Endothelial cell of umbilical vein (primary cell): Measurements from ENCODE around the gene CTF1. TPM values are rescaled to one million over a fixed set of nuclear protein-coding genes. Genes with fewer than 3 reads are reported as not detected.

Experiments used
- Bru-seq: library from RNA; stranded (reverse); fragments of 400-500 nt; gene quantifications from one replicate; lab custom pipeline; 2021; lab: Mats Ljungman, UMichigan
- BruChase-seq, 2 experiments: library from RNA; stranded (reverse); fragments of 400-500 nt; gene quantifications; one replicate each; lab custom pipeline; 2021; lab: Mats Ljungman, UMichigan
- BruUV-seq: library from RNA; stranded (reverse); fragments of 400-500 nt; replicated peaks from 2 replicates; lab custom pipeline; 2021; lab: Mats Ljungman, UMichigan
- CTCF ChIA-PET: fragments of 300-600, 350-600 bp; sonication (Branson Sonifier 250); formaldehyde crosslinking; loops from one replicate; lab custom pipeline; 2021; ENCODE audit warnings: antibody characterized with exemption, inconsistent platforms; lab: Charles Lee
- POLR2A ChIA-PET: fragments of 300-600, 350-600 bp; sonication (Branson Sonifier 250); formaldehyde crosslinking; loops from one replicate; lab custom pipeline; 2021; ENCODE audit warnings: antibody characterized with exemption, inconsistent platforms; lab: Charles Lee
- DNase-seq: peaks from one replicate; pipeline ENCODE4 v3.0.0-alpha.2; 2011; ENCODE audit warnings: low read depth, low spot score
- FAIRE-seq: peaks from 2 replicates; lab custom pipeline; 2011; peaks lifted over from hg19 to GRCh38; lab: Jason Lieb, UNC
- H2AFZ ChIP-seq: 2 replicates; pipeline ENCODE4 v1.6.0; 2012; ENCODE audit warnings: low read depth, low read length, control low read depth, inconsistent platforms
- H3K27ac ChIP-seq: 2 replicates; pipeline ENCODE4 v1.5.1; 2011; ENCODE audit warnings: low read depth, mild to moderate bottlenecking, control low read depth, low read length, moderate library complexity; ENCODE audit not compliant: insufficient read depth
- H3K27me3 ChIP-seq, 2 experiments: 2 replicates each; pipeline versions ENCODE4 v1.6.0 to v1.6.1; 2011; ENCODE audit warnings: low read length in 2 of 2, mixed read lengths in 1 of 2; ENCODE audit not compliant: control insufficient read depth in 2 of 2, insufficient read depth in 2 of 2
- H3K36me3 ChIP-seq, 2 experiments: 2 replicates in 1 of 2; 3 replicates in 1 of 2; pipeline ENCODE4 v1.5.1; 2011; ENCODE audit warnings: low read length in 2 of 2, mild to moderate bottlenecking in 1 of 2, moderate library complexity in 1 of 2; ENCODE audit not compliant: control insufficient read depth in 2 of 2, insufficient read depth in 2 of 2; ENCODE audit errors: extremely low read depth in 1 of 2
- H3K4me1 ChIP-seq: 3 replicates; pipeline ENCODE4 v1.5.1; 2011; ENCODE audit warnings: mild to moderate bottlenecking, low read length; ENCODE audit not compliant: control insufficient read depth, insufficient read depth; ENCODE audit errors: extremely low read depth
- H3K4me2 ChIP-seq: 2 replicates; pipeline ENCODE4 v1.6.1; 2011; ENCODE audit warnings: low read length, control low read depth, mixed read lengths; ENCODE audit not compliant: insufficient read depth
- H3K4me3 ChIP-seq, 3 experiments: fragments of 200-600 bp in 1 of 3; sonication (generic), shearing (Covaris generic) in 1 of 3; replicated peaks in 1 of 3; 2 replicates each; pipeline ENCODE4 v1.5.1; 2011 to 2016; ENCODE audit warnings: control low read depth in 3 of 3, low read length in 3 of 3, mild to moderate bottlenecking in 2 of 3, inconsistent platforms in 1 of 3, low read depth in 1 of 3, moderate library complexity in 1 of 3; ENCODE audit not compliant: insufficient read depth in 1 of 3
- H3K79me2 ChIP-seq: 2 replicates; pipeline ENCODE4 v1.6.0; 2012; ENCODE audit warnings: low read length, inconsistent platforms; ENCODE audit not compliant: control insufficient read depth, insufficient read depth
- H3K9ac ChIP-seq: replicated peaks from 2 replicates; pipeline ENCODE3; 2011; ENCODE audit warnings: low read length, control low read depth; ENCODE audit not compliant: insufficient read depth; ENCODE audit errors: extremely low read depth
- H3K9me1 ChIP-seq: replicated peaks from 3 replicates; pipeline ENCODE4 v1.6.0; 2011; ENCODE audit warnings: mild to moderate bottlenecking, low read length; ENCODE audit not compliant: control insufficient read depth, insufficient read depth; ENCODE audit errors: extremely low read depth
- H3K9me3 ChIP-seq: replicated peaks from 2 replicates; pipeline ENCODE4 v1.5.1; 2012; ENCODE audit warnings: low read length, inconsistent platforms; ENCODE audit not compliant: control insufficient read depth, insufficient read depth
- H4K20me1 ChIP-seq: replicated peaks from 2 replicates; pipeline ENCODE3; 2011; ENCODE audit warnings: mild to moderate bottlenecking, low read length; ENCODE audit not compliant: control insufficient read depth, insufficient read depth; ENCODE audit errors: extremely low read depth
- FOS ChIP-seq: IDR thresholded peaks from 2 replicates; pipeline ENCODE4 v1.6.1; 2011; ENCODE audit warnings: mild to moderate bottlenecking, low read length, moderate library complexity, borderline replicate concordance; ENCODE audit not compliant: insufficient read depth
- POLR2AphosphoS5 ChIP-seq: IDR thresholded peaks from 2 replicates; pipeline ENCODE4 v1.6.1; 2012; ENCODE audit warnings: low read depth, mild to moderate bottlenecking, control low read depth, low read length, moderate library complexity; ENCODE audit not compliant: insufficient read depth
- dilution Hi-C: fragments of 300-500 bp; cut with MboI; formaldehyde crosslinking; loops from one replicate; pipeline ENCODE4 v1.15.0; 2019; ENCODE audit warnings: low sequenced_read_pairs; ENCODE audit not compliant: extremely low pct_ligation_motif_present
- intact Hi-C: fragments of 100-400 bp; cut with micrococcal nuclease; formaldehyde crosslinking; loops from one replicate; pipeline ENCODE4 v1.10.0; 2022
- long read RNA-seq: library from polyadenylated mRNA; stranded (forward); transcript quantifications from one replicate; pipeline ENCODE4 v2.0.0, GENCODE V29; 2021
- polyA minus RNA-seq, 3 experiments: library from RNA; depleted of rRNA, polyadenylated mRNA; stranded (reverse); fragments of >200 nt; gene quantifications; 1 replicate in 1 of 3; 2 replicates in 2 of 3; pipeline ENCODE4 v1.2.3, GENCODE V29; 2011
- polyA plus RNA-seq, 4 experiments: library from polyadenylated mRNA; depleted of rRNA in 3 of 4; stranded (reverse) in 3 of 4; unstranded in 1 of 4; fragments of >200 nt; gene quantifications; 2 replicates each; pipeline versions ENCODE4 v1.2.1 to v1.2.3, GENCODE V29; 2011 to 2012; ENCODE audit warnings: missing spikeins in 1 of 4
- total RNA-seq: library from RNA; stranded (reverse); gene quantifications from 2 replicates; pipeline ENCODE4 v1.2.3, GENCODE V29; 2021

Gene CTF1, protein sequence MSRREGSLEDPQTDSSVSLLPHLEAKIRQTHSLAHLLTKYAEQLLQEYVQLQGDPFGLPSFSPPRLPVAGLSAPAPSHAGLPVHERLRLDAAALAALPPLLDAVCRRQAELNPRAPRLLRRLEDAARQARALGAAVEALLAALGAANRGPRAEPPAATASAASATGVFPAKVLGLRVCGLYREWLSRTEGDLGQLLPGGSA
- total RNA-seq (1.4 and 1.5 TPM in 2 replicates), polyA plus RNA-seq (4.3 and 4.7 TPM in 2 replicates), polyA minus RNA-seq (2.1 and 3.7 TPM in 2 replicates), Bru-seq, nascent RNA (percentile 28 among the genes with signal in this experiment), BruChase-seq, experiment 1, labeled RNA remaining after a 6-hour chase (percentile 17 among the genes with signal in this experiment), BruChase-seq, experiment 2, labeled RNA remaining after a 2-hour chase (percentile 25 among the genes with signal in this experiment)
- polyA plus RNA-seq (2011; cell fraction: cytosol; rRNA removed) = 1.7 and 2.5 TPM in 2 replicates
- polyA plus RNA-seq (2011; cell fraction: nucleus; rRNA removed) = 0.66 and 1.2 TPM in 2 replicates
- 0.43 and 0.98 TPM in 2 replicates for polyA plus RNA-seq (2012)
- not detected for polyA minus RNA-seq (2011; cell fraction: cytosol; rRNA and poly(A)+ RNA removed)
- polyA minus RNA-seq (2011; cell fraction: nucleus; rRNA and poly(A)+ RNA removed) = 0.53 and 1.1 TPM in 2 replicates
- long read RNA-seq, partial matches to known transcripts = 0 of 3 reads
- long read RNA-seq, other reads (novel, unspliced or antisense) = 1 of 3 reads

- H3K4me2 ChIP-seq = peak within 1 kb of the TSS; percentile 44
- POLR2A ChIA-PET = no interaction called here
- H3K79me2 ChIP-seq = peaks cover 9% of the 10 kb centered on the region
- peak; percentile 37 for FAIRE-seq
- H3K9ac ChIP-seq = peak within 1 kb of the TSS; percentile 66
- H2AFZ ChIP-seq = peak within 1 kb of the TSS; percentile 62
- CTCF ChIA-PET = interaction anchor here (0.7 to 3.4 kb wide), 2 partner anchors 21 to 51 kb away, joined by 3 to 18 read pairs; no protein-coding TSS in a partner anchor
- TF ChIP-seq POLR2AphosphoS5 (no peak), FOS (no peak)
- dilution Hi-C loops (no loop called here), intact Hi-C loops (no loop called here)
- H3K9me3 ChIP-seq = no peaks in the 10 kb centered on the region
- H4K20me1 ChIP-seq = no peaks in the 10 kb centered on the region
- peaks cover 13% of the 10 kb centered on the region for H3K4me1 ChIP-seq
- H3K9me1 ChIP-seq = no peaks in the 10 kb centered on the region
- H3K36me3 ChIP-seq = no peaks in the 10 kb centered on the region
- H3K27ac ChIP-seq = peak within 1 kb of the TSS; percentile 69
- no TSS peak for BruUV-seq
- peak within 1 kb of the TSS; percentile 24 to 44 (median 27) for H3K4me3 ChIP-seq
- DNase-seq = peak; percentile 66
- H3K27me3 ChIP-seq = no peaks in the 10 kb centered on the region
Measured at GRCh38 chr16:30896261-30896888, at the start of gene CTF1. Gene CTF1, plus strand, starts transcription at chr16:30896614. Its CDS starts 30 bp downstream, at chr16:30896644.
